Endothelial cell (in vitro differentiated cells): ENCODE results near the gene APRT. TPM values are rescaled to one million over a fixed set of nuclear protein-coding genes. Genes with fewer than 3 reads are reported as not detected.

Experiments used
- DNase-seq: peaks from one replicate; pipeline ENCODE4 v3.0.0; 2021; ENCODE audit warnings: low spot score
- H3K27ac Mint-ChIP-seq: one replicate; pipeline ENCODE4 v1.8.0; 2021; ENCODE audit warnings: mixed read lengths, inconsistent platforms; ENCODE audit not compliant: unreplicated experiment
- H3K27me3 Mint-ChIP-seq: one replicate; pipeline ENCODE4 v1.8.0; 2021; ENCODE audit warnings: mild to moderate bottlenecking, moderate library complexity, mixed read lengths, inconsistent platforms; ENCODE audit not compliant: unreplicated experiment
- H3K36me3 Mint-ChIP-seq: one replicate; pipeline ENCODE4 v1.8.0; 2021; ENCODE audit warnings: mild to moderate bottlenecking, low read depth, mixed read lengths, inconsistent platforms; ENCODE audit not compliant: unreplicated experiment
- H3K4me1 Mint-ChIP-seq: one replicate; pipeline ENCODE4 v1.8.0; 2021; ENCODE audit warnings: mild to moderate bottlenecking, mixed read lengths, inconsistent platforms; ENCODE audit not compliant: unreplicated experiment
- H3K4me3 Mint-ChIP-seq: one replicate; pipeline ENCODE4 v1.8.0; 2021; ENCODE audit warnings: mild to moderate bottlenecking, mixed read lengths, inconsistent platforms; ENCODE audit not compliant: unreplicated experiment
- H3K9me3 Mint-ChIP-seq: one replicate; pipeline ENCODE4 v1.8.0; 2021; ENCODE audit warnings: mixed read lengths, inconsistent platforms; ENCODE audit not compliant: unreplicated experiment
- total RNA-seq: library from RNA; stranded (reverse); fragmentation: NEBNext Ultra II Directional; extraction: Animal tissue kit (Norgen Biotek cat#: 25700); gene quantifications from one replicate; pipeline ENCODE4 v1.2.1, GENCODE V29; 2021; ENCODE audit not compliant: unreplicated experiment
- TF ChIP-seq, protein P1 (sequence below): fragments of 200-600 bp; sonication (generic); IDR thresholded peaks from one replicate; pipeline ENCODE4 v1.5.0; 2021; ENCODE audit warnings: antibody characterized with exemption; ENCODE audit not compliant: unreplicated experiment

The APRT gene
- total RNA-seq, 1 donor from 2014 or later, result 80.7 TPM

DNA sequence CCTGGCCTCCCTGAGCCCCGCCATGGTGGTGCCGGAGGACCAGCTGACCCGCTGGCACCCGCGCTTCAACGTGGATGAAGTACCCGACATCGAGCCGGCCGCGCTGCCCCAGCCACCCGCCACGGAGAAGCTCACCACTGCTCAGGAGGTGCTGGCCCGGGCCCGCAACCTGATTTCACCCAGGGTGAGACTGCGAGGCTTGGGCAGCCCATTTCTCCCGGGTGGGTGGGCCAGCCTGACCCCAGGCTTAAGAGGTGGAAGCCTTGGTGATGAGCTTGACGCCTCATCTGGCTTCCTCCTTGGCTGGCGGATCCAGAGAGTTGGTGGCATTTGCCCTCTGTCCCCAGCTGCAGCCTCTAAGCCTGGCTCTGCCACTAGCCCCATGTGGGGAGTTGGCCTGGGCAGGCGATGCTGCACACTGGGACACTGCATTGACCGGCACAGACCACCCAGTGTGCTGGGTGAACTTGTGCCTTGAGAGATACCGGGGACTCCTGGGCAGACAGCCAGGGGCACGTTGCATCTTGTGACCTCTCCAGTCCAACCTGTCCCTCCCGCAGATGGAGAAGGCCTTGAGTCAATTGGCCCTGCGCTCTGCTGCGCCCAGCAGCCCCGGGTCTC is 5.1 kb downstream of the APRT start:
- Mint-ChIP-seq H3K4me1 (no peaks in the 10 kb centered on the region), H3K36me3 (no peaks in the 10 kb centered on the region), H3K27ac (no peak overlapping the region), H3K4me3 (no peak overlapping the region), H3K27me3 (peaks cover 10% of the 10 kb centered on the region), H3K9me3 (no peaks in the 10 kb centered on the region)
- DNase-seq, result no peak
- TF ChIP-seq, protein P1, sequence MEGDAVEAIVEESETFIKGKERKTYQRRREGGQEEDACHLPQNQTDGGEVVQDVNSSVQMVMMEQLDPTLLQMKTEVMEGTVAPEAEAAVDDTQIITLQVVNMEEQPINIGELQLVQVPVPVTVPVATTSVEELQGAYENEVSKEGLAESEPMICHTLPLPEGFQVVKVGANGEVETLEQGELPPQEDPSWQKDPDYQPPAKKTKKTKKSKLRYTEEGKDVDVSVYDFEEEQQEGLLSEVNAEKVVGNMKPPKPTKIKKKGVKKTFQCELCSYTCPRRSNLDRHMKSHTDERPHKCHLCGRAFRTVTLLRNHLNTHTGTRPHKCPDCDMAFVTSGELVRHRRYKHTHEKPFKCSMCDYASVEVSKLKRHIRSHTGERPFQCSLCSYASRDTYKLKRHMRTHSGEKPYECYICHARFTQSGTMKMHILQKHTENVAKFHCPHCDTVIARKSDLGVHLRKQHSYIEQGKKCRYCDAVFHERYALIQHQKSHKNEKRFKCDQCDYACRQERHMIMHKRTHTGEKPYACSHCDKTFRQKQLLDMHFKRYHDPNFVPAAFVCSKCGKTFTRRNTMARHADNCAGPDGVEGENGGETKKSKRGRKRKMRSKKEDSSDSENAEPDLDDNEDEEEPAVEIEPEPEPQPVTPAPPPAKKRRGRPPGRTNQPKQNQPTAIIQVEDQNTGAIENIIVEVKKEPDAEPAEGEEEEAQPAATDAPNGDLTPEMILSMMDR, result no peak

DNA sequence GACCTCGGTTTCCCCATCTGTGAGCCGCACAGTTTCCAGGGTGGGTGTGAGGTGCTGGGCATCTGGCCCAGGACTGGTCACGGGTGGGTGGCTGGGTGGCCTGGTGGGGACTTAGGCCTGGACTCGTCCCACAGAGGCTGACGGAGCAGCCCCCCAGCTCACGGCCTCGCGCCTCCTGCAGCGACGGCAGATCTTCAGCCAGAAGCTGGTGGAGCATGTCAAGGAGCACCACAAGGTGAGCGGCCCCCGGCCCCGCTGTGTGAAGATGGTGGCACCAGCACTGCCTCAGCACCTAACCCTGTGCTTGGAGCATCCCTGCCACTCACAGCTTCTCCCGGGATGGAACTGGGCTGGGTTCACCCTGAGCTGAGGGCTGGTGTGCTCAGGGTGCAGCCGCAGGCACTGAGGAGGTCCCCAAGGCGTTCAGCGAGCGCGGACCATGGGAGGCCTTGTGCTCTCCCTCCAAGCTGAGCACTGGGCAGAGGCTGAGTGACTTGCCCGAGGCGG is 5.8 kb downstream of the APRT start:
- Mint-ChIP-seq H3K4me1 (no peaks in the 10 kb centered on the region), H3K4me3 (no peak overlapping the region), H3K27me3 (peaks cover 10% of the 10 kb centered on the region), H3K36me3 (no peaks in the 10 kb centered on the region), H3K27ac (no peak overlapping the region), H3K9me3 (no peaks in the 10 kb centered on the region)
- DNase-seq, result peak; percentile 7
- TF ChIP-seq, protein P1, result no peak

DNA sequence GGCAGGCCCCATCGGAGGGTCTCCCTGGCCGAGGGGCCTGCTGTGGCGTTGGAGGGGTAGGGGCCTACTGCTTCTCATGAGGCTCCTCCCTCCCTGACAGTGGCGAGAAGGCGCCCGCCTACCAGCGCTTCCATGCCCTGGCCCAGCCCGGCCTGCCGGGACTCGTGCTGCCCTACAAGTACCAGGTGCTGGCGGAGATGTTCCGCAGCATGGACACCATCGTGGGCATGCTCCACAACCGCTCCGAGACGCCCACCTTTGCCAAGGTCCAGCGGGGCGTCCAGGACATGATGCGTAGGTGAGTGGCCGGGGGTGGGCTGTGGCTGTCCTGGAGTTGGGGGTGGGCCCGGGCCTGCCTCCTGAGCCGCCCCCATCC is 6.4 kb downstream of the APRT start:
- H3K36me3 Mint-ChIP-seq, result no peaks in the 10 kb centered on the region
- H3K9me3 Mint-ChIP-seq, result no peaks in the 10 kb centered on the region
- TF ChIP-seq, protein P1, result no peak
- no peaks in the 10 kb centered on the region for H3K4me1 Mint-ChIP-seq
- no peak overlapping the region for H3K4me3 Mint-ChIP-seq
- H3K27ac Mint-ChIP-seq, result no peak overlapping the region
- DNase-seq, result no peak
- H3K27me3 Mint-ChIP-seq, result peaks cover 9% of the 10 kb centered on the region

DNA sequence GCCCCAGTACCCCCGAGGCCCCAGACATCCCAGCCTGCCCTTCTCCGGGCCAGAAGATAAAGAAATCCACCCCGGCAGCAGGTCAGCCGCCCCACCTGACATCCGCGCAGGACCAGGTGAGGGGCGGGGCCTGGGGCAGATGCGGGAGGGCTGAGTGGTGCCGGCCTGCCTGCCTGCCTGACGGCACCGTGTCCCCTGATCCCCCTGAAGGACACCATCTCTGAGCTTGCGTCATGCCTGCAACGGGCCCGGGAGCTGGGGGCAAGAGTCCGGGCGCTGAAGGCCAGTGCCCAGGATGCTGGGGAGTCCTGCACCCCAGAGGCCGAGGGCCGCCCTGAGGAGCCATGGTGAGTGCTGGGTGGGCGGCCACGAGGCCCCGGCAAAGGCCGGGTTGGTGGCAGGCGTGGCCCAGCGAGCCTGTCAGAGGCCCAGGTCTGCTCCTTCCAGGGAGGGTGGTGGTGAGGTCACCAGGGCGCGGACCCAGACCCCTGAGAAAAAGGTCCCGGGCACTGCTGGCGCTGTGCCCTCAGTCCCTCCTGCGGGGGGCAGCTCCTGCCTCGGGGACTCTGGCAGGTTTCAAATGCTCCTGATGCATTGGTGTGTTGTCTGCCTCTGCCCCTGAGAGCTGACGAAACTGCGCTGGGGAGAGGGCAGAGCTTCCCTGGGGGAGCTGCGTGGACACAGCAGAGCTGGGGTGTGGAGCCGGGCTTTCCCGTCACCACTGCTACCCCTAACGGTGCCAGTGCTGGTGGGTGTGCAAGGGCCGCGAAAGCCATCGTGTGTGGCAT is 7.0 kb downstream of the APRT start:
- Mint-ChIP-seq H3K9me3 (no peaks in the 10 kb centered on the region), H3K27ac (no peak overlapping the region), H3K36me3 (no peaks in the 10 kb centered on the region), H3K4me3 (no peak overlapping the region), H3K27me3 (peaks cover 6% of the 10 kb centered on the region), H3K4me1 (no peaks in the 10 kb centered on the region)
- DNase-seq, result peak; percentile 7
- TF ChIP-seq, protein P1, result no peak

DNA sequence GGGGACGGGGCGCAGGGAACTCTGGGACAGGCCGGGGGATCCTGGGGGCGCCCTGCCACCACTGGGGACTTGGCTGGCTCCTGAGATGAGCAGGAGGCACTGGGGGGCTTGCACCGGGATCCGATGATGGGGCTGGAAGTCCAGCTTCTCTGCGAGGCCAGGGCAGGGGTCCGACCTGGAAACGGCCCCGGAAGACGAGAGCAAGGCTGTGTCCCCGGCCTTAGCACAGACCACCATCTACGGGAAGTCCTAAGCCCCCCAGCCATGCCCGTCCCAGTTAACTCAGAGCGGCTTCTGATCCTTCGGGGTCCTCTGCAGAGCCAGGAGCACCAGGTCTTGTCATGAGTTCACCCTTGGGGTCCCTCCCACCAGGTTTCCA is 7.6 kb downstream of the APRT start:
- Mint-ChIP-seq H3K27me3 (peaks cover 6% of the 10 kb centered on the region), H3K9me3 (no peaks in the 10 kb centered on the region), H3K4me3 (peak overlapping the region; percentile 78), H3K4me1 (no peaks in the 10 kb centered on the region), H3K27ac (no peak overlapping the region), H3K36me3 (no peaks in the 10 kb centered on the region)
- no peak for DNase-seq
- TF ChIP-seq, protein P1, result no peak
